GM19328 (cell line): Measurements from ENCODE around the gene IQGAP2.
A peak's percentile ranks its signal among the peaks of the same experiment; 100 is the strongest.

Experiments used
- ATAC-seq: cut with Tn5 transposase; IDR thresholded peaks from one replicate; pipeline ENCODE4 v1.9.1; 2021; ENCODE audit warnings: mild to moderate bottlenecking, moderate library complexity; ENCODE audit not compliant: unreplicated experiment

IQGAP2 gene

GRCh38 chr5:76560952-76561891 lies 158.1 kb downstream of the IQGAP2 start:
- ATAC-seq, result no peak

- ATAC-seq, result no peak
Observed at GRCh38 chr5:76561959-76562358, 158.9 kb downstream of the IQGAP2 start.

GRCh38 chr5:76565009-76565408 lies 161.9 kb downstream of the IQGAP2 start:
- no peak for ATAC-seq

GRCh38 chr5:76570153-76570552 lies 167.1 kb downstream of the IQGAP2 start:
- ATAC-seq, result no peak

- no peak for ATAC-seq
Observed at GRCh38 chr5:76571559-76571958, 168.5 kb downstream of the IQGAP2 start.

- ATAC-seq, result no peak
Observed at GRCh38 chr5:76576450-76576849, 173.4 kb downstream of the IQGAP2 start.

- ATAC-seq, result no peak
Observed at GRCh38 chr5:76576996-76577395, 173.9 kb downstream of the IQGAP2 start.

- ATAC-seq, result no peak
Observed at GRCh38 chr5:76579166-76579937, 176.3 kb downstream of the IQGAP2 start.

- ATAC-seq, result no peak
Observed at GRCh38 chr5:76580981-76581380, 177.9 kb downstream of the IQGAP2 start.

GRCh38 chr5:76582230-76583162 lies 179.4 kb downstream of the IQGAP2 start:
- peak; percentile 81 for ATAC-seq

GRCh38 chr5:76583163-76584047 lies 180.3 kb downstream of the IQGAP2 start:
- ATAC-seq, result no peak

- no peak for ATAC-seq
Observed at GRCh38 chr5:76585783-76586217, 182.7 kb downstream of the IQGAP2 start.

- no peak for ATAC-seq
Observed at GRCh38 chr5:76586531-76586930, 183.4 kb downstream of the IQGAP2 start.

GRCh38 chr5:76590027-76590426 lies 186.9 kb downstream of the IQGAP2 start:
- ATAC-seq, result no peak

- no peak for ATAC-seq
Observed at GRCh38 chr5:76591366-76591765, 188.3 kb downstream of the IQGAP2 start.

- ATAC-seq, result no peak
Observed at GRCh38 chr5:76592692-76593091, 189.6 kb downstream of the IQGAP2 start.

- ATAC-seq, result no peak
Observed at GRCh38 chr5:76594107-76594506, 191.0 kb downstream of the IQGAP2 start.

GRCh38 chr5:76595755-76596481 lies 192.8 kb downstream of the IQGAP2 start:
- ATAC-seq, result no peak

- ATAC-seq, result no peak
Observed at GRCh38 chr5:76598531-76598930, 195.4 kb downstream of the IQGAP2 start.
